Measurements from ENCODE around the gene PSMD13. TPM values are rescaled to one million over a fixed set of nuclear protein-coding genes. Genes with fewer than 3 reads are reported as not detected.
A peak's percentile ranks its signal among the peaks of the same experiment; 100 is the strongest.

The PSMD13 gene
- total and polyA plus RNA-seq, 2 of the 13 experiments (the other 11 are each of a cell fraction or from before 2014, with no cell fraction given): 83.0 to 117 TPM

DNA sequence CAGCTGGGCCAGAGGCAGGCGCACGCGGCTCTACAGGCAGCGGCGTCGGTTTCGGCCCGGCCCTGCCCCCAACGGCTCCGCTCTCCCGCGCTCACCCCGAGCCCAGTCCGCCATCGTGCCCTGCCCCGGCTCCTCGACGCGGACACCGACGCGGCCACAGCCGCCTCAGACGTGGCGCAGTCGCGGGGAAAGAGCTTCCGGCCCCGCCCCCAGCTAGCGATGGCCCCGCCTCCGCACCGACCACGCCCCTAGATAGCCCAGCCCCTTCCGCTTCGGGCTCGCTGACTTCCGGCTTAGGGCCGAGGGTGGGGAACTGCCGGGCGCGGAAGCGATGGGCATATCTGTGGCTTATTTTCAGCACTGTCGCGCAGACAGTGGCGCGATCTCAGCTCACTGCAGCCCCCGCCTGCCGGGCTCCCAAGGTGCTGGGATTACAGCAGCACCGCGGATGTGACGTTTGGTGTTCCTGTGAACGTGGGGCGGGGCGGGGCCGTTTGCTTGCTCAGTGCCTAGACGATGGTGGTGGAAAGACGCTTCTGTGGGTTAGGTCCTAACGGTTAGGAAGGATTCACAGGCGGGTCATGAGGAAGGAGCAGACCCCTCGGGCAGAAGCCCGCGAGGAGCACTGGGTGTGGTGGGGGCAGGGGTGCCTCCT is 29.4 kb upstream of the PSMD13 start, which contains the start of the genes BET1L and RIC8A (continued):
- TF ChIP-seq ZNF616 (CRISPR knock-in tag; IDR thresholded peaks at IDR 0.05; ENCODE audit: low read depth) (peak; percentile 70), ZNF543 (CRISPR knock-in tag; IDR thresholded peaks at IDR 0.05) (peak; percentile 34; the same call in 1 of the 2 replicates), KDM2A (CRISPR knock-in tag; IDR thresholded peaks at IDR 0.05; ENCODE audit: borderline replicate concordance, low read depth) (peak; percentile 73), BHLHE40 (IDR thresholded peaks at IDR 0.05; ENCODE audit: low read length) (no peak), FOXA3 (CRISPR knock-in tag; IDR thresholded peaks at IDR 0.05) (no peak; the same call in 1 of the 2 replicates), SUZ12 (IDR thresholded peaks at IDR 0.05; ENCODE audit: low read depth, low read length) (no peak), POLR2AphosphoS2 (IDR thresholded peaks at IDR 0.05; ENCODE audit: low read depth, low read length) (peak; percentile 76; the same call in 1 of the 2 replicates), DR1 (CRISPR knock-in tag; IDR thresholded peaks at IDR 0.05) (peak; percentile 91), ZBTB8A (CRISPR knock-in tag; IDR thresholded peaks at IDR 0.05; ENCODE audit: borderline replicate concordance, low read depth) (no peak), FOXK1 (CRISPR knock-in tag; IDR thresholded peaks at IDR 0.05; ENCODE audit: borderline replicate concordance, low read depth) (0 out of 2 replicates have a peak, but pooled peaks have one; percentile 54), NFYC (CRISPR knock-in tag; IDR thresholded peaks at IDR 0.05) (no peak), ZNF253 (CRISPR knock-in tag; IDR thresholded peaks at IDR 0.05; ENCODE audit: borderline replicate concordance) (peak; percentile 57; the same call in 1 of the 2 replicates), ZNF33A (CRISPR knock-in tag; IDR thresholded peaks at IDR 0.05; ENCODE audit: borderline replicate concordance) (no peak), ZNF510 (CRISPR knock-in tag; IDR thresholded peaks at IDR 0.05; ENCODE audit: low read depth) (0 out of 2 replicates have a peak, but pooled peaks have one; percentile 77)
- TF ChIP-seq, protein P1, sequence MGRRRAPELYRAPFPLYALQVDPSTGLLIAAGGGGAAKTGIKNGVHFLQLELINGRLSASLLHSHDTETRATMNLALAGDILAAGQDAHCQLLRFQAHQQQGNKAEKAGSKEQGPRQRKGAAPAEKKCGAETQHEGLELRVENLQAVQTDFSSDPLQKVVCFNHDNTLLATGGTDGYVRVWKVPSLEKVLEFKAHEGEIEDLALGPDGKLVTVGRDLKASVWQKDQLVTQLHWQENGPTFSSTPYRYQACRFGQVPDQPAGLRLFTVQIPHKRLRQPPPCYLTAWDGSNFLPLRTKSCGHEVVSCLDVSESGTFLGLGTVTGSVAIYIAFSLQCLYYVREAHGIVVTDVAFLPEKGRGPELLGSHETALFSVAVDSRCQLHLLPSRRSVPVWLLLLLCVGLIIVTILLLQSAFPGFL (CRISPR knock-in tag; IDR thresholded peaks at IDR 0.05): no peak
- TF ChIP-seq, protein P2, sequence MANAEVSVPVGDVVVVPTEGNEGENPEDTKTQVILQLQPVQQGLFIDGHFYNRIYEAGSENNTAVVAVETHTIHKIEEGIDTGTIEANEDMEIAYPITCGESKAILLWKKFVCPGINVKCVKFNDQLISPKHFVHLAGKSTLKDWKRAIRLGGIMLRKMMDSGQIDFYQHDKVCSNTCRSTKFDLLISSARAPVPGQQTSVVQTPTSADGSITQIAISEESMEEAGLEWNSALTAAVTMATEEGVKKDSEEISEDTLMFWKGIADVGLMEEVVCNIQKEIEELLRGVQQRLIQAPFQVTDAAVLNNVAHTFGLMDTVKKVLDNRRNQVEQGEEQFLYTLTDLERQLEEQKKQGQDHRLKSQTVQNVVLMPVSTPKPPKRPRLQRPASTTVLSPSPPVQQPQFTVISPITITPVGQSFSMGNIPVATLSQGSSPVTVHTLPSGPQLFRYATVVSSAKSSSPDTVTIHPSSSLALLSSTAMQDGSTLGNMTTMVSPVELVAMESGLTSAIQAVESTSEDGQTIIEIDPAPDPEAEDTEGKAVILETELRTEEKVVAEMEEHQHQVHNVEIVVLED (CRISPR knock-in tag; IDR thresholded peaks at IDR 0.05; ENCODE audit: borderline replicate concordance): peak; percentile 81
- TF ChIP-seq, protein P3, sequence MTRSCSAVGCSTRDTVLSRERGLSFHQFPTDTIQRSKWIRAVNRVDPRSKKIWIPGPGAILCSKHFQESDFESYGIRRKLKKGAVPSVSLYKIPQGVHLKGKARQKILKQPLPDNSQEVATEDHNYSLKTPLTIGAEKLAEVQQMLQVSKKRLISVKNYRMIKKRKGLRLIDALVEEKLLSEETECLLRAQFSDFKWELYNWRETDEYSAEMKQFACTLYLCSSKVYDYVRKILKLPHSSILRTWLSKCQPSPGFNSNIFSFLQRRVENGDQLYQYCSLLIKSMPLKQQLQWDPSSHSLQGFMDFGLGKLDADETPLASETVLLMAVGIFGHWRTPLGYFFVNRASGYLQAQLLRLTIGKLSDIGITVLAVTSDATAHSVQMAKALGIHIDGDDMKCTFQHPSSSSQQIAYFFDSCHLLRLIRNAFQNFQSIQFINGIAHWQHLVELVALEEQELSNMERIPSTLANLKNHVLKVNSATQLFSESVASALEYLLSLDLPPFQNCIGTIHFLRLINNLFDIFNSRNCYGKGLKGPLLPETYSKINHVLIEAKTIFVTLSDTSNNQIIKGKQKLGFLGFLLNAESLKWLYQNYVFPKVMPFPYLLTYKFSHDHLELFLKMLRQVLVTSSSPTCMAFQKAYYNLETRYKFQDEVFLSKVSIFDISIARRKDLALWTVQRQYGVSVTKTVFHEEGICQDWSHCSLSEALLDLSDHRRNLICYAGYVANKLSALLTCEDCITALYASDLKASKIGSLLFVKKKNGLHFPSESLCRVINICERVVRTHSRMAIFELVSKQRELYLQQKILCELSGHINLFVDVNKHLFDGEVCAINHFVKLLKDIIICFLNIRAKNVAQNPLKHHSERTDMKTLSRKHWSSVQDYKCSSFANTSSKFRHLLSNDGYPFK (CRISPR knock-in tag; IDR thresholded peaks at IDR 0.05; ENCODE audit: borderline replicate concordance): peak; percentile 14; the same call in 1 of the 2 replicates
- TF ChIP-seq, protein P4, sequence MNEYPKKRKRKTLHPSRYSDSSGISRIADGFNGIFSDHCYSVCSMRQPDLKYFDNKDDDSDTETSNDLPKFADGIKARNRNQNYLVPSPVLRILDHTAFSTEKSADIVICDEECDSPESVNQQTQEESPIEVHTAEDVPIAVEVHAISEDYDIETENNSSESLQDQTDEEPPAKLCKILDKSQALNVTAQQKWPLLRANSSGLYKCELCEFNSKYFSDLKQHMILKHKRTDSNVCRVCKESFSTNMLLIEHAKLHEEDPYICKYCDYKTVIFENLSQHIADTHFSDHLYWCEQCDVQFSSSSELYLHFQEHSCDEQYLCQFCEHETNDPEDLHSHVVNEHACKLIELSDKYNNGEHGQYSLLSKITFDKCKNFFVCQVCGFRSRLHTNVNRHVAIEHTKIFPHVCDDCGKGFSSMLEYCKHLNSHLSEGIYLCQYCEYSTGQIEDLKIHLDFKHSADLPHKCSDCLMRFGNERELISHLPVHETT (CRISPR knock-in tag; conservative IDR thresholded peaks at IDR 0.05): peak; percentile 77
- TF ChIP-seq, protein P5, sequence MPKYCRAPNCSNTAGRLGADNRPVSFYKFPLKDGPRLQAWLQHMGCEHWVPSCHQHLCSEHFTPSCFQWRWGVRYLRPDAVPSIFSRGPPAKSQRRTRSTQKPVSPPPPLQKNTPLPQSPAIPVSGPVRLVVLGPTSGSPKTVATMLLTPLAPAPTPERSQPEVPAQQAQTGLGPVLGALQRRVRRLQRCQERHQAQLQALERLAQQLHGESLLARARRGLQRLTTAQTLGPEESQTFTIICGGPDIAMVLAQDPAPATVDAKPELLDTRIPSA (CRISPR knock-in tag; IDR thresholded peaks at IDR 0.05; ENCODE audit: borderline replicate concordance): peak; percentile 90; the same call in 1 of the 2 replicates
- TF ChIP-seq, protein P6, sequence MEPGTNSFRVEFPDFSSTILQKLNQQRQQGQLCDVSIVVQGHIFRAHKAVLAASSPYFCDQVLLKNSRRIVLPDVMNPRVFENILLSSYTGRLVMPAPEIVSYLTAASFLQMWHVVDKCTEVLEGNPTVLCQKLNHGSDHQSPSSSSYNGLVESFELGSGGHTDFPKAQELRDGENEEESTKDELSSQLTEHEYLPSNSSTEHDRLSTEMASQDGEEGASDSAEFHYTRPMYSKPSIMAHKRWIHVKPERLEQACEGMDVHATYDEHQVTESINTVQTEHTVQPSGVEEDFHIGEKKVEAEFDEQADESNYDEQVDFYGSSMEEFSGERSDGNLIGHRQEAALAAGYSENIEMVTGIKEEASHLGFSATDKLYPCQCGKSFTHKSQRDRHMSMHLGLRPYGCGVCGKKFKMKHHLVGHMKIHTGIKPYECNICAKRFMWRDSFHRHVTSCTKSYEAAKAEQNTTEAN (CRISPR knock-in tag; conservative IDR thresholded peaks at IDR 0.05): peak; percentile 54; the same call in 1 of the 2 replicates

Data from HepG2 (cell line).